ENCODE data around the gene ACOX3.
"Not testable (repeated sequence)": the region's sequence is repeated elsewhere in the genome, so short reads cannot be mapped to it uniquely, and the experiment has no call there.

The ACOX3 gene

DNA sequence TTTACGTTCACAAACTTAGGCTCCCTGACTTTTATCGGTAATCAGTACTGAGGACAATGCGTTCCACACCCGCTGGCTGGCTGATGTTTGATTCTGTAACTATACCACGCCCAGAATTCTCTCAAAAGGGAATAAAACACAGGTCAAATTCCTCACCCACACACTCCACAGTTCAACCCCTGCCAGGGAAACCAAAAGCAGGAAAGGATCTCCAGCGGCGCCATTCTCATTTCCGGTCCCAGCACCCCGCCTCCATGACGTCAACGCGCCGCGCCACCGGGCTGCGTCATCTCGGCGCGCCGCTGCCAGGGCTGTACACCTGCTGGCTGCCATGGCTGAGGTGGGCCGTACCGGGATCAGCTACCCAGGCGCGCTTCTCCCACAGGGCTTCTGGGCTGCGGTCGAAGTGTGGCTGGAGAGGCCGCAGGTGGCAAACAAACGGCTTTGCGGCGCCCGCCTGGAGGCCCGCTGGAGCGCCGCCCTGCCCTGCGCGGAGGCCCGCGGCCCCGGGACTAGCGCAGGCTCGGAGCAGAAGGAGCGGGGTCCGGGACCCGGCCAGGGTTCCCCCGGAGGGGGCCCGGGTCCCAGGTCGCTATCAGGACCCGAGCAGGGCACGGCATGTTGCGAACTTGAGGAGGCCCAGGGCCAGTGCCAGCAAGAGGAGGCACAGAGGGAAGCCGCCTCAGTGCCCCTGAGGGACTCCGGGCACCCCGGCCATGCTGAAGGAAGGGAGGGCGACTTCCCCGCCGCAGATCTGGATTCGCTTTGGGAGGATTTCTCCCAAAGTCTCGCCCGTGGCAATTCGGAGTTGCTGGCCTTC, at the start of gene ACOX3, which contains the start of gene TRMT44:
ACOX3 (minus strand) TSS at position 232 of the 820 bp plus-strand sequence. CDS start 24,202 bp downstream, outside the sequence.
TRMT44 (plus strand) TSS at position 286 of the 820 bp plus-strand sequence; CDS start at position 332, 46 bp downstream.
- no peaks in the 10 kb centered on the region for H3K27me3 ChIP-seq (replicated peaks; ENCODE audit: control insufficient read depth, insufficient read depth, low read length)
- peak within 1 kb of the TSS; percentile 97 for H3K4me3 ChIP-seq (ENCODE audit: low read length)
- H3K36me3 ChIP-seq (ENCODE audit: control insufficient read depth, insufficient read depth, low read length, severe bottlenecking): no peaks in the 10 kb centered on the region
- H3K4me1 ChIP-seq (ENCODE audit: control insufficient read depth, insufficient read depth, low read length): peaks cover 55% of the 10 kb centered on the region
- peak within 1 kb of the TSS; percentile 96 for H3K9ac ChIP-seq (ENCODE audit: low read length)
- H3K9me3 ChIP-seq (ENCODE audit: control insufficient read depth, low read length): no peaks in the 10 kb centered on the region
- peak; percentile 93 for DNase-seq (ENCODE audit: low read depth)

DNA sequence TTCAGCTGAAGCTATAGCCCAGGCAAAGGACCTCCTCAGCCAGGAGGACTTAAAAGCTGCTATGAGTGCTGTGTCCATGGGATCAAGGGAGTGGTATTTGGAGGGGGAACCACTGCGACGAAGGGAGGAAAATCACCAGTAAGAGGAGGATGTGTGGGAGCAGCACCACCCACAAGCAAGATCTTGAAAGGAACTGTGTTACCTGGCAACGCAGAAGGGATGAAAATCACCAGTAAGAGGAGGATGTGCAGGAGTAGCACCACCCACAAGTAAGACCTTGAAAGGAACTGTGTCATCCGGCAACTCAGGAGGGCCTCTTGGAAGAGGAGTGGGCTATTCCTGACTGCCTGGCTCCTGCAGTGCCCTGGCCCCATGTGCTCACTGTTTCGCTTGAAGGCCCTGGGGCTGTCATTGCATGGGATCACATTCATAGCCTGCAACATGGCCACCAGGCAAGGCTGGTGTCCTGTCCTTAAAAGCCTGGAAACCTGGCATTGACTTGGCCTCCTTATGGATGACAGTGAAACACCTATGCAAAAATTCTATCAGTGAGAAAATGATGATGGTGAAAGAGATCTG, 48.4 kb upstream of the ACOX3 start:
- Histone ChIP-seq H3K36me3 (ENCODE audit: control insufficient read depth, insufficient read depth, low read length, severe bottlenecking) (no peaks in the 10 kb centered on the region), H3K9ac (ENCODE audit: low read length) (no peak overlapping the region), H3K27me3 (replicated peaks; ENCODE audit: control insufficient read depth, insufficient read depth, low read length) (peaks cover 8% of the 10 kb centered on the region), H3K4me3 (ENCODE audit: low read length) (no peak overlapping the region), H3K4me1 (ENCODE audit: control insufficient read depth, insufficient read depth, low read length) (no peaks in the 10 kb centered on the region), H3K9me3 (ENCODE audit: control insufficient read depth, low read length) (no peaks in the 10 kb centered on the region)
- DNase-seq (ENCODE audit: low read depth): no peak

DNA sequence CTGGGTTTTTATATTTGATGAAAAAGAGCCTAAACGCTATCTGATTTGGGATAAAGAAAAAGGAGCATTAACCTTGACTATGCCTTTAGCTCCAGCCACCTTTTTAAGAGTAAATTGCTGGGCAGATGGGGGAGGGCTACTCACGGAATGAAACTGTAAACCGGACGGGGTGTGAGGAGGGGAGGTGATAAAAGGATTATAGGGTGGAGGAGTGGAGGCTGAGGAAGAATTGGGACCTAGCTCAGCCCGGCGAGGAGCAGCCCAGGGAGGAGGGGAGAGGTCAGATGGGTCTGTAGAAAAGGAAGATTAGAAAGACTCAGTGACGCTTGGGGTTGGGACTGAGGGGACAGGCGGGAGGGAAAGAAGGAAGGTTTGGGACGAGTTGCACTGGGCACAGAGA, 46.1 kb upstream of the ACOX3 start:
- H3K9ac ChIP-seq (ENCODE audit: low read length); H3K9me3 ChIP-seq (ENCODE audit: control insufficient read depth, low read length); H3K36me3 ChIP-seq (ENCODE audit: control insufficient read depth, insufficient read depth, low read length, severe bottlenecking); DNase-seq (ENCODE audit: low read depth); H3K4me3 ChIP-seq (ENCODE audit: low read length); H3K4me1 ChIP-seq (ENCODE audit: control insufficient read depth, insufficient read depth, low read length); H3K27me3 ChIP-seq (replicated peaks; ENCODE audit: control insufficient read depth, insufficient read depth, low read length): not testable (repeated sequence)

DNA sequence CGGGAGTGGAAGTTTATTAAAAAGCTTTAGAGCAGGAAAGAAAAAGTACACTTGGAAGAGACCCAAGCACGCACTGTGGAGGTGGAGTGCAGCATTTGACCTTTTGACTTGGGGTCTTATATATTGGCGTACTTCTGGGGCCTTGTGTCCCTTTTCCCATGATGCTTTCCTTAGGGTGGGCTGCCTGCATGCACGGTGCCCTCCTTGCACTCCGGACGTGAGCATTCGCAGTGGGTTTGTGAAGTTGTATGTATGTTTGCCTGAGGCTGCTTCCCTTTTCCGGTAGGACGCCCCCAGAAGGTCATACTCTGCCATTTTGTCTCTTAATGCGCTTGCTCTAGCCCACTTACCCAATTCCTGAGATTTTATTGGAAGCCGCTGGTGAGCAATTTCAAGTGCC, 39.7 kb upstream of the ACOX3 start:
- Histone ChIP-seq H3K36me3 (ENCODE audit: control insufficient read depth, insufficient read depth, low read length, severe bottlenecking) (peaks cover 19% of the 10 kb centered on the region), H3K9me3 (ENCODE audit: control insufficient read depth, low read length) (no peaks in the 10 kb centered on the region)

DNA sequence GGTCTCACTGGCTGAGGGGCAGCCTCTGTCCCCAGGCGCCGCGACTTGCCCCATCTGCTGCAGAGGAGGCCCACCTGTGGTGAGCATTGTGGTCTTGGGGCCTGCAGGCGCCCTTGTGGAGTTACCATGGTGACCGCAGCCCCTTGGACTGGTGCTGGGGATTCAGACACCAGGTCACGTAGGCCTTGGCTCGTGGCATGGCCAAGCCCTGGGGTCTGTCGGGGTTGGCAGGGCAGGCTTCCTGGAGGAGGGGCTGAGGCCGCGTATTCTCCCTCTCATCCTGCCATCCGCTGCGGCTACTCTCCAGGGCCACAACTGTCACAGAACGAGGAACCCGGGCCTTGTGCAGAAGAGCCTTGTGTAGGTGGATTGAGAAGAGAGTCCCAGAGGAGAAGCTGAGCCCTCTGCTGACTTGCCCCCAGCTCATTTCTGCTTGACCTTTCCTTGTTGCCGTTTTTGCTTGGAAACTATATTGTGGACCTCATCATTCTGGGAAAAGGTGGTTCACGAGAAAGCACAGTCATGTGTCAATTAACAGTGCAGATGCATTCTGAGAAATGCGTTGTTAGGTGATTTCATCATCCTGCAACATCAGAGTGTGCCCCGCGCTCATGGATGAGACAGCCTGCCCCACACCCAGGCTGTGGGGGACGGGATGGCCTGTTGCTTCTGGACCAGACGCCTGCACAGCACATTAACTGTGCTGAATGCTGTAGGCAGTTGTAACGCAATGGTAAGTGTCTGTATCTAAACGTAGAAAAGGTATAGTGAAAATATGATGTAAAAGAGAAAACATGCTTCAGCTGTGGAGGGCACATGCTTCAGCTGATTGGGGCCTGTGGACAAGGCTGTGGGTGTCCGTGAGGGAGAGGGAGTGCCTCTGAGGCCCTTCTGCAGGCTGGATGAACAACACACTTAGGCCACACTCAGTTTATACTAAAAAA, 38.5 kb upstream of the ACOX3 start:
- Histone ChIP-seq H3K36me3 (ENCODE audit: control insufficient read depth, insufficient read depth, low read length, severe bottlenecking) (peaks cover 19% of the 10 kb centered on the region), H3K9me3 (ENCODE audit: control insufficient read depth, low read length) (no peaks in the 10 kb centered on the region), H3K27me3 (replicated peaks; ENCODE audit: control insufficient read depth, insufficient read depth, low read length) (no peaks in the 10 kb centered on the region), H3K9ac (ENCODE audit: low read length) (no peak overlapping the region), H3K4me3 (ENCODE audit: low read length) (no peak overlapping the region), H3K4me1 (ENCODE audit: control insufficient read depth, insufficient read depth, low read length) (peaks cover 3% of the 10 kb centered on the region)
- DNase-seq (ENCODE audit: low read depth): no peak

More for the DNA sequence above, 39.7 kb upstream of the ACOX3 start:
- DNase-seq (ENCODE audit: low read depth): no peak
- Histone ChIP-seq H3K4me3 (ENCODE audit: low read length) (no peak overlapping the region), H3K4me1 (ENCODE audit: control insufficient read depth, insufficient read depth, low read length) (no peaks in the 10 kb centered on the region), H3K27me3 (replicated peaks; ENCODE audit: control insufficient read depth, insufficient read depth, low read length) (no peaks in the 10 kb centered on the region), H3K9ac (ENCODE audit: low read length) (no peak overlapping the region)

- peaks cover 19% of the 10 kb centered on the region for H3K36me3 ChIP-seq (ENCODE audit: control insufficient read depth, insufficient read depth, low read length, severe bottlenecking)
- H3K4me1 ChIP-seq (ENCODE audit: control insufficient read depth, insufficient read depth, low read length): peaks cover 10% of the 10 kb centered on the region
- H3K4me3 ChIP-seq (ENCODE audit: low read length): no peak overlapping the region
- H3K9me3 ChIP-seq (ENCODE audit: control insufficient read depth, low read length): no peaks in the 10 kb centered on the region
- H3K9ac ChIP-seq (ENCODE audit: low read length): no peak overlapping the region
- no peaks in the 10 kb centered on the region for H3K27me3 ChIP-seq (replicated peaks; ENCODE audit: control insufficient read depth, insufficient read depth, low read length)
- DNase-seq (ENCODE audit: low read depth): no peak
Observed at GRCh38 chr4:8478371-8478770, 37.8 kb upstream of the ACOX3 start.

DNA sequence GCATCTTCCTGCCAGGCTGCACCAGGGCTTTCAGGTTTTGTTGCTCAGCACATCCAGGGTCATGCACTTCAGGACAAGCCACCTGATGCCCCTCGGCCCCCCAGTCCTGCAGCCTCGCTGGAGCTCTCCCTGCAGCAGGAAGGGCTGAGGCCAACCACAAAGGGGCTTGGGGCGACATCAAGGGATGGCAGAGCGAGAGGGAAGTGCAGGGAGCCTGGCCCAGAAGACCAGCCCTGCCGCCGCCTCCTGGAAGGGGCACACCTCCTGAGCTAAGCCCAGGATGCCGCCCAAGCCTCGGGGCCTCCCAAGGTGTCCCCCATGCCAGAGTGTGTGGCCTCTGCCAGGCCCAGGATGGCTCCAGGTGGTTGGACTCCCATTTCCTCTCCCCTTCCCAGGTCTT, 37.2 kb upstream of the ACOX3 start:
- Histone ChIP-seq H3K27me3 (replicated peaks; ENCODE audit: control insufficient read depth, insufficient read depth, low read length) (no peaks in the 10 kb centered on the region), H3K9me3 (ENCODE audit: control insufficient read depth, low read length) (no peaks in the 10 kb centered on the region), H3K4me3 (ENCODE audit: low read length) (no peak overlapping the region), H3K9ac (ENCODE audit: low read length) (no peak overlapping the region), H3K4me1 (ENCODE audit: control insufficient read depth, insufficient read depth, low read length) (peaks cover 17% of the 10 kb centered on the region), H3K36me3 (ENCODE audit: control insufficient read depth, insufficient read depth, low read length, severe bottlenecking) (peaks cover 19% of the 10 kb centered on the region)
- no peak for DNase-seq (ENCODE audit: low read depth)

- Histone ChIP-seq H3K9ac (ENCODE audit: low read length) (no peak overlapping the region), H3K4me3 (ENCODE audit: low read length) (no peak overlapping the region), H3K36me3 (ENCODE audit: control insufficient read depth, insufficient read depth, low read length, severe bottlenecking) (peaks cover 19% of the 10 kb centered on the region), H3K27me3 (replicated peaks; ENCODE audit: control insufficient read depth, insufficient read depth, low read length) (no peaks in the 10 kb centered on the region), H3K4me1 (ENCODE audit: control insufficient read depth, insufficient read depth, low read length) (peaks cover 22% of the 10 kb centered on the region), H3K9me3 (ENCODE audit: control insufficient read depth, low read length) (no peaks in the 10 kb centered on the region)
- DNase-seq (ENCODE audit: low read depth): no peak
Observed at GRCh38 chr4:8477095-8477635, 36.6 kb upstream of the ACOX3 start.

DNA sequence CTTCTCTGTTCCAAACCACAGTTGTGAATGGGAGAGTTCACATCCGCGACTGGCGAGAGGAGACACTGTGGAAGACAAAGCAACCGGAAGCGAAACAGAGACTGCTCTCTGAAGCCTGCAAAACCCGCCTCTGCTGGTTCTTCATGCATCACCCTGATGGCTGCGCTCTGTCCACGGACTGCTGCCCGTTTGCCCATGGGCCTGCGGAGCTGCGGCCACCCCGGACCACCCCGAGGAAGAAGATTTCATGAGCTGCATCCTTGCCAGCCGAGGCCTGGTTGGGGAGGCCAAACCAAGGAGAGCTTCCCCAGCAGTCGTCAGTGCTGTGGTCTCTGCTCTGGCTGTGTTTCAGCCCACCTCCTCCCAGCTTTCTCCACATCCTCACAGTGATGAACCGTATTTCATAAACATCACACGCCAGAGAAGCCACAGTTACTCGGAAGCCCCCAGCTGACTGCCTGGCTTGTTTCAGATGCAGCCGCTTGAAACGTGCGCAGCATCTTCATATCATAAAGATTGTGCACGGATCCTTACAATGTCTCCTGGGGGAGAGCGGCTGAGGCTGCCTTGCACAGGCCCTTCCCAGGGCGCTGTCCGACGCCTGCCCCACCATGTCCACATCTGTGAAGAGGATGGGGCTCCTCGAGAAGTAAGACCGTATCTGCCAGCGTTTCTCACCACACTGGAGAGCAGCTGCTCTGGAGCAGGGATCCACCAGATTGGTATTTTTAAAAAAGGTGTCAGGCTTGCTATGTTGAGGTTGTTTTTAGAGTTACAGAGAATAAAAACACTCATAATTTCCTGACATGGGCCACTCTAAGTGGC, 35.4 kb upstream of the ACOX3 start:
- no peak for DNase-seq (ENCODE audit: low read depth)
- peaks cover 26% of the 10 kb centered on the region for H3K4me1 ChIP-seq (ENCODE audit: control insufficient read depth, insufficient read depth, low read length)
- H3K36me3 ChIP-seq (ENCODE audit: control insufficient read depth, insufficient read depth, low read length, severe bottlenecking): peaks cover 19% of the 10 kb centered on the region
- no peaks in the 10 kb centered on the region for H3K27me3 ChIP-seq (replicated peaks; ENCODE audit: control insufficient read depth, insufficient read depth, low read length)
- H3K9me3 ChIP-seq (ENCODE audit: control insufficient read depth, low read length): no peaks in the 10 kb centered on the region
- H3K4me3 ChIP-seq (ENCODE audit: low read length): no peak overlapping the region
- H3K9ac ChIP-seq (ENCODE audit: low read length): no peak overlapping the region

GRCh38 chr4:8474856-8475255, 34.3 kb upstream of the ACOX3 start:
- H3K4me1 ChIP-seq (ENCODE audit: control insufficient read depth, insufficient read depth, low read length): peaks cover 26% of the 10 kb centered on the region
- no peak overlapping the region for H3K4me3 ChIP-seq (ENCODE audit: low read length)
- H3K27me3 ChIP-seq (replicated peaks; ENCODE audit: control insufficient read depth, insufficient read depth, low read length): no peaks in the 10 kb centered on the region
- H3K36me3 ChIP-seq (ENCODE audit: control insufficient read depth, insufficient read depth, low read length, severe bottlenecking): peaks cover 23% of the 10 kb centered on the region
- DNase-seq (ENCODE audit: low read depth): no peak
- H3K9ac ChIP-seq (ENCODE audit: low read length): no peak overlapping the region
- no peaks in the 10 kb centered on the region for H3K9me3 ChIP-seq (ENCODE audit: control insufficient read depth, low read length)

All from adipocyte (in vitro differentiated cells).